HG02970 (cell line): ENCODE data around the gene PLD6.
"Not testable (repeated sequence)": the region's sequence is repeated elsewhere in the genome, so short reads cannot be mapped to it uniquely, and the experiment has no call there.

Experiments used
- ATAC-seq: cut with Tn5 transposase; IDR thresholded peaks from one replicate; pipeline ENCODE4 v1.9.1; 2021; ENCODE audit warnings: mild to moderate bottlenecking, moderate library complexity, moderate number of reproducible peaks; ENCODE audit not compliant: unreplicated experiment, low FRiP score

PLD6 gene

DNA sequence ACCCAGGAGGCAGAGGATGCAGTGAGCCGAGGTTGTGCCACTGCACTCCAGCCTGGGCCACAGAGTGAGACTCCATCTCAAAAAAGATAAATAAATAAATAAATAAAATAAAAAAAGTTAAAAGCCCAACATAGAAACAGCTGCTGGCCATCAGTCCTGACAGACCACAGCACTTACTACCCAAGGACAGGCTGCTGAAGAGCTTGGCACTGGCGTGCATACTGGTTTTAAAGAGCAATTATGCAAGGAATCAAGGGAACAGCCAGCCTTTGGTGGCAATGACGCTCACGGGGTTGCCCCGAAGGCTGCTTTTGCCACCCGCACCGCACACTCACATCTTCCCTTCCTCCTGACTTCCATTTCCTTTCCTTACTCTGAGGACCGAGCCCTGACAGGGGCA is 4.2 kb downstream of the PLD6 start:
- no peak for ATAC-seq

DNA sequence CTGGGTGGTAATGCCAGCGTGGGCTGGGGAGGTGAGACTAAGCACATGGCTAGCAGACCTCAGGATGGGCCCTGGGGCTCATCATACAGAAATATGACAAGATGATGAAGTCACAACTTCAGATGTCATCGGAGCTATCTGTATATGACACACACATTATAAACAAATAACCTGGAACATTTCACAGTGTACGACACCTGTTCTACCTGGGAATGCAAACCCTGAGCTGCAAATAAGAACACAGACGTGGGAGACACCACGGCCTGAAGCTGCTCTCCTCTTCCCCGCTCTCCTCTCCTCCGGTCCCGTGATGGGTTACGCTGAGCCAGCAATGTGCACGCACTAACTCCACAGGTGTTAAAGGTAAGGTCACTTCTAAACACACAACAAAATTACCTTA is 4.9 kb downstream of the PLD6 start:
- ATAC-seq, result no peak

GRCh38 chr17:17200831-17201230 is 5.3 kb downstream of the PLD6 start:
- ATAC-seq, result no peak

DNA sequence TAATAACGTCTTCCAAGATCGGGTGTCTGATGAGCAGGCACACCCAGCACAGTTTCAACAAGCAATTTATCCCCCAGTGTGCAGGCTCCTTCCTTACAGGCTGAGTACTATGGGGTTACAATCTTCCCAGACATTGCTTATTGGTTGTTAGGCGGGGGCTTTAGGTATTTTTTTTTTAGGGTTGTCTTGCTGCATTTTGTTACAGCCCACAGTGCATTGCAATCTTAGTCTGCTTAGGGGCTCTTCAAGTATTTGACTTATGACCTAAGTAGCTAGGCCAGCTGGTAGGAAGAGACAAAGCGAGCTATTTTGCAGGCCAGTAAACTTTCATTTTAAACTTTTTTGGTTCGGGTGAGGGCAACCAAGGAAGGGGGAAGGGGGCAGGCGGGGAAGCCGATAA is 5.8 kb downstream of the PLD6 start:
- no peak for ATAC-seq

DNA sequence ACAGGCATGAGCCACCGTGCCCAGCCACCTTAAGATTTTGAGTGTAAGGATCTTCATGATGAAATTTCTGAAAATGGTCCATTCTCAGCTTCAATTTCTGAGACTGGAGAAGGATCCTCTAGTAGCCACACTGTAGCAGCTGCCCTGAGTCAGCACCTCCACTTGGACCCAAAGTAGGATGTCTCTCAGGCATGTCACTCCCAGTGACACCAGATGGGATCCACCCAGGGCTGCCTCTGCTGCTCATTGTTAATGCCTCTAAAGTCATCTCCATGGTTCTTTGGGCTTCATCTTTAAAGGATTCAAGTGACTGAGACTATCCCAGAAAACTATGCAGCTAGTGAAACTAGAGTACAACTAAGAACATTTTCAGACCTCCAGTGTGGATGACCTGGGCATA is 7.9 kb downstream of the PLD6 start:
- ATAC-seq, result no peak

DNA sequence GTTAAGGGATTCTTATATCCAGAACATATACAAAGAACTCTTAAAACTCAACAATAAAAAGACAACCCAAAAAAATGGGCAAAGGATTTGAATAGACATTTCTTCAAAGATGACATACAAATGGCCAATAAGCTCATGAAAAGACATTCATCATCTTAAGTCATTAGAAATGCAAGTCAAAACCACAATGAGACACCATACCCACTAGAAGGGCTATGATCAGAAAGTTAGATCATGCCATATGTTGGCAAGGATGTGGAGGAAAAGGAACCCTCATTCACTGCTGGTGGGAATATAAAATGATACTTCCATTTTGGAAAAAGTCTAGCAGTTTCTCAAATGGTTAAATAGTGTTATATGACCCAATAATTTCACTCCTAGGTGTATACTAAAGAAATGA is 9.4 kb downstream of the PLD6 start:
- no peak for ATAC-seq

DNA sequence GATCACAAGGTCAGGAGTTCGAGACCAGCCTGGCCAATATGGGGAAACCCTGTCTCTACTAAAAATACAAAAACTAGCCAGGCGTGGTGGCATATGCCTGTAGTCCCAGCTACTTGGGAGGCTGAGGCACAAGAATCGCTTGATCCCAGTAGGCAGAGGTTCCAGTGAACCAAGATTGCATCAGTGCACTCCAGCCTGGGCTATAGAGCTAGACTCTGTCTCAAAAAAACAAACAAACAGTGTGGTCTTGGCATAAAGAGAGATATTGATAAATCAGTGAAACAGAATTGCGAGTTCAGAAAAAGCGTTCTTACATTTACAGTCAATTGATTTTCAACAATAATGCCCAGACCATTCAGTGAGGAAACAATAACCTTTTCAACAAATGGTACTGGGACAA is 10.7 kb downstream of the PLD6 start:
- ATAC-seq, result not testable (repeated sequence)

GRCh38 chr17:17191961-17192381 is 14.2 kb downstream of the PLD6 start:
- ATAC-seq, result no peak

DNA sequence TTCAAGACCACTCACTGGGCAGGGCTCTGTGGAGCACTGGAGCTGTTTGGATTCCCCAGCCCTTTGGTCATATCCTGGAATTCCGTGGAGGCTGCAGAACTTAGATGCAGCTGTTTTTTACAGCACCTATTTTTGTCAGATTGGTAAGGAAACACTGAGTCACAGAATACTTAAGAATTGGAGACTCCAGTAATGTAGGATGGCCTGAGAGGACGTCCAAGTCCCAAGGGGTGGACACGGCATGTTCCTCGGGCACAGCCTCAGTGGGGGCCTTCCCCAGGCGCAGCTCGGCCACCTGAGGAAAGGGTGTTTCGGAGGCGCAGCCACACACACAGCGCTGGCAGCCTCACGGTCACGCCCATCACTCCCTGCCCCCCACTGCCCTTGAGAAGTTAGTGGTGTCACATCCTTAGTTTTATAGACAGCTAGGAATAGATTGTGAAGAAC is 14.8 kb downstream of the PLD6 start:
- ATAC-seq, result no peak

GRCh38 chr17:17190188-17190587 is 15.9 kb downstream of the PLD6 start:
- no peak for ATAC-seq

DNA sequence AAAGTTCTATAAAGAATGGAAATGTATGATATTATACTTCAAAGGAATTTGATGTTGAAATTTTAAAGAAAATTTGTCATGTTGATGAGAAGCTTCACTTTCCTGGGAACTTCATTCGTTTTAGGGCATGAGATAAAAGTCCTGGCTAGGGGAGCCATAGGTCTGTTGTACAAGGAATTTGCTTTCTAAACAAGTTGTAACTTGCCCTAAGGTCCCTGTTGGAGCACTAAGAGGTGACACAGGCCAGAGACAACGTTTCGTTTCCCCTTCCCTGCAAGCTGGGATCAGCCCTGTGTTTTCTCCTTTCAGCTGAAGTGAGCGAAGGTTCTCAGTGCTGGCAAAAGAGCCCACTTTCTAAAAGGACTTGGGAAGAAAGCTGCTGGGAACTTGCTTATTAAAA is 16.6 kb downstream of the PLD6 start:
- no peak for ATAC-seq

DNA sequence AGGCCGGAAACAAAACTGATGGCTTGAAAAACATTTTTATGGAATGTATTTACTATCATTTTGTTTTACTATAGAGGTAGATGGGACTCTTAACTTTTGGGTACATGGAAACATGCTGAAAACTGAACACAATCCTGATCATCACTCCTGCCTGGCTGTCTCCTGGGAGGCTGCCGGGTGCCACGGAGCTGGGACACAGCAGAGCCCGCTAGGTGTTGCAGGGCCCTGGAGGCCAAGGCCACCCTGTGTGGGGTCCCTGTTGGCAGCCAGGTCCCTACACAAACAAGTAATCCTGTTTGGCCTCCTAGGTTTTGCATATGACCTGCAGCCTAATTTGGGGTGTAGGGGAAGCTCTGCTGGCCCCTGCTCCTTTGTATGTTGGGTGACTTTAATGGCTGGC is 17.5 kb downstream of the PLD6 start:
- no peak for ATAC-seq

- no peak for ATAC-seq
Measured at GRCh38 chr17:17186551-17187505, 19.3 kb downstream of the PLD6 start.

DNA sequence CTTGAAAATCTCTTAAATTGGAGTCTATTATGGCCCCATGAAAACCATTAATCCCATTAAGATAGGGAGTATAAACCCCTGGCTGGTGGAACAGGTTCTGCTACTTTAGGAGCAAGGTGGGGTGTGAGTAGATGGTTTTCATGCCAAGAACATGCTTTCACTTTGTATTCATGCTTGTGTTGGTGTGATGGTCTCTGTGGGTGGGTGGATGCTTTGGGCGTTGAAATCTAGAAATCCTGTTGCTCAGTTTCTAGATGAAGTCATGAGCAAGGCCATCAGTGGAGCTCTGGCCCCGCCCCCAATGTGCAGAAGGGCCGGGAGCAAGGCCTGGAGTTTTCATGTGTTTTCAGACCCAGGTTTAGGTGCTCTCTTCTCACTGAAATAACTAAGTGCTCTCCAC is 20.1 kb downstream of the PLD6 start:
- no peak for ATAC-seq

DNA sequence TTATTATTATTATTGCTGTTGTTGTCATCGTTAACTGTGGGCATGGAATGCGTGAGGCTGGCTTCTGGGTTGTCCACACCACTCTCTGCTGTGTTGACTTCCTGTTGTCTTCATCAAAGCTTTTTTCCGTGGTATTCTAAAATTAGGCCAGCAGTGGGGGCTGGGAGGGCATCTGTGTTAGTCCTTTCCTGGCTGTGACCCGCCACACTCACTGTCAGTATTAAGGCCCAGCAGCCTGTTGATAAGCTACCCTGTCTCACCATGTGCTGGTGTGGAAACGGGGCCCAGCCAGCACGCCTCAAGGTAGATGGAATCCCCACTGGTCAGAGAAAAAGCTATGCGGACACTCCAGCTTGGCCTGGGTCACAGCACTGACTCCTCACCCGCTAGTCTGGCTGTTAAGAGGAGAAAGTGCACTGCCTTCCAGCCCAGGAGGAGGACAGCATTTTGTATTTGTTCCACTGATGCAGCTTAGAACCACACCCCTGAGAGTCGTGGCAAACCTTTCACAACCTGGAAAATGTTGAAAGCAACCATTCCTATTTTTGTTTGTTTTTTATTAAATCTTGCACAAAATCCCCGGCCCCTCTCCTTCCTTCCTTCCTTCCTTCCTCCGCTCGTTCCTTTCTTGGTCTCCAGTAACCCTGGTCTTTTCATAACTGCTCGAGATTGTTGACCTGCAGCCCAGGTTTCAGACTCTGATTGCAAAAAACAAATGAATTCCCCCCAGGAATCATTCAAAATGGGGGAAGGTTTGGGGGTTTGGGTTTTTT is 21.0 kb downstream of the PLD6 start:
- not testable (repeated sequence) for ATAC-seq

DNA sequence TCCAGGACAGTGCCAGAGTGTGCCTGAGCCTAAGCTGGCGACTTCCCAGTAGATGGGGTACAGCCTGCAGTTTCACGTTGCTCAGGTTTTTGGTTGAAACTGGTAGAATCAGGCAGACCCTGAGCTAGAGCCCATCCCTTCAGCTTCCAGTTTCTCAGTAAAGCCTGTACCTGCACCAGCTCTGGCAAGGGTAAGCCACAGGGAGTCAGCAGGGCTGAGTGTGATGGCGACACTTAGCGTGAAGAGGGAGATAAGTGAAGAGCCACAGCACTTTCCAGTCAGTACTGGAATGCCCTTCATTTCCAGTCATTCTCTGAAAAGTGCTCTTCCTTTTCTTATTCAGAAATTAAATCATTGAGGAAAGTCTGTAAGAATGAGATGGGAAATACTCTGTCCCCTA is 22.4 kb downstream of the PLD6 start:
- no peak for ATAC-seq

DNA sequence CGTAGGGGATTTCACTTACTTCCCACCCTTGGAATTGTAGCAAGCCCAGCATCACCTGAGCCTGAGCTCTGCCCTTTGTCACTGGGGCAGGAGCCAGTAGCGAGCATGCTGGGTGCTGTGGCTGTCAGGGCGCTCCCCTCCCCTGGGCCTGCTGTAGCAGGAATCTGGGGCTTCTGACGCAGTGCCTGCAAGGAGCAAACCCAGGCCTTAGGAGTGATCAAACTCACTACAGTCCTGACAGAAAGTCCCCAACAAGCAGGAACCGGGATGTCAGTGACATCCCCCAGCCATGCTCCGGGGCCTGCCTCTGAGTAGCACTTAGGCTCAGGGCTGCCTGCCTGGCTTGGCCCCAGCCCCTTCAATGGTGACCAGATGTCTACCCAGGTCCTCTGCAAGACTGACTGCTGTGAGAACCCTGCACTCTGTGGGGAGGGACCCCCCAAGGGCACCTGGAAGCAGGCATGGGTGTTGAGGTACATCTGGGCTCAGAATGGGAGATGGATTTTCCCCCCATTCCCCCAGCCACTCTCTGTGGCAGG is 23.5 kb downstream of the PLD6 start:
- ATAC-seq, result no peak

- ATAC-seq, result no peak
Measured at GRCh38 chr17:17181666-17182597, 24.2 kb downstream of the PLD6 start.

DNA sequence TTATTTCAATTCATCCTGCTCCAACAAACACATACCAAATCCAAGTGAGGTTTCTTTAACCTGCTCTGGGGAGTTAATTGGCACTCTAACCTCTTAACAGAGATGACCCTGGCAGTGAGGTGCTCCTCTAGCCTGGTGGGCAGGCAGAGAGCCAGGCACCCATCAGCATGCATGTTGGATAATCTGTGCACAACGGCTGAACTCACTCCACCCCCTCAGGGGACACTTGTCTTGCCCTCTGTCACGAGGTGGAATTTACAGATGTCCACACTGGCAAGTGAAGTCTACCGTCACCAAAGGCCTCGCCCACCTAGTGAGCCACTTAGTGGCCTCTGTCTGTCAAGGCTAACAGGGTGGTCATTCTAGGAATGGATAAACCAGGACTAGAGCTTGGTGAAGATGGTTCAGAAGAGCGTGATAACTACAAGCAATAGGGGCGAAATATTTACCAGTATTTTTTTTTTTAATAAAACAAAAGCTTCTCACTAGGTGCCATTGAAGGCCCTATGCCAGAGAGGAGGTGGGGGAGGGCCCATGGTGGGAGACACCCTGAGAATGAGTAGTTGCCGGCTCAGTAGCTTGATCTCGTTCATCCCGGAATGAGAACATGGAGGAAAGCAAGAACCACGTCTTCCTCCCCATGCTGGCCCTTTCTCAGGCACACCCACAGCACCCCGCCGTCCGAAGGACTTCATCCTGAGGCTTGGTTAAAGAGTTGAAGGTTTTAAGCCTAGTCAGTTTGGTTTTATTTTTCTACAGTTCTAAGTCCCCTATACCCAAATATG is 25.2 kb downstream of the PLD6 start:
- no peak for ATAC-seq
